MM.1S (cell line): ENCODE data around the gene DYRK1B.

Experiments used
- DNase-seq: peaks from one replicate; pipeline ENCODE4 v3.0.0-alpha.2; 2015
- H2AFZ ChIP-seq: fragments of 300-600 bp; sonication (generic); 2 replicates; pipeline ENCODE4 v1.6.0; 2016; ENCODE audit warnings: antibody characterized with exemption, low read length
- H3F3A ChIP-seq: fragments of 300-600 bp; sonication (generic); 2 replicates; pipeline ENCODE4 v1.6.1; 2016; ENCODE audit warnings: mild to moderate bottlenecking, antibody characterized with exemption, low read length, moderate library complexity, mixed read lengths; ENCODE audit not compliant: insufficient read depth
- H3K27ac ChIP-seq: fragments of 300-600 bp; sonication (generic); 2 replicates; pipeline ENCODE4 v1.5.1; 2016; ENCODE audit warnings: mild to moderate bottlenecking, low read length
- H3K27me3 ChIP-seq: fragments of 300-600 bp; sonication (generic); replicated peaks from 2 replicates; pipeline ENCODE4 v1.6.0; 2016; ENCODE audit warnings: low read length; ENCODE audit not compliant: insufficient read depth
- H3K36me3 ChIP-seq: fragments of 300-600 bp; sonication (generic); replicated peaks from 2 replicates; pipeline ENCODE4 v1.6.1; 2016; ENCODE audit warnings: mild to moderate bottlenecking, low read length, mixed read lengths; ENCODE audit not compliant: insufficient read depth
- H3K4me1 ChIP-seq: fragments of 300-600 bp; sonication (generic); 2 replicates; pipeline ENCODE4 v1.6.1; 2016; ENCODE audit warnings: low read length, mixed read lengths
- H3K4me2 ChIP-seq: fragments of 300-600 bp; sonication (generic); 2 replicates; pipeline ENCODE4 v1.6.0; 2016; ENCODE audit warnings: low read depth, low read length
- H3K4me3 ChIP-seq: fragments of 300-600 bp; sonication (generic); 2 replicates; pipeline ENCODE4 v1.5.1; 2016; ENCODE audit warnings: low read length, mixed read lengths
- H3K79me2 ChIP-seq: fragments of 300-600 bp; sonication (generic); 2 replicates; pipeline ENCODE4 v1.6.1; 2016; ENCODE audit warnings: mixed run types, low read length, mixed read lengths
- H3K9ac ChIP-seq: fragments of 300-600 bp; sonication (generic); 2 replicates; pipeline ENCODE4 v1.6.1; 2016; ENCODE audit warnings: low read length, mixed read lengths
- H3K9me2 ChIP-seq: fragments of 300-600 bp; sonication (generic); replicated peaks from 2 replicates; pipeline ENCODE4 v1.6.1; 2016; ENCODE audit warnings: mild to moderate bottlenecking, low read length, mixed read lengths; ENCODE audit not compliant: insufficient read depth
- H3K9me3 ChIP-seq: fragments of 300-600 bp; sonication (generic); replicated peaks from 2 replicates; pipeline ENCODE4 v1.6.1; 2016; ENCODE audit warnings: mild to moderate bottlenecking, low read length, mixed read lengths; ENCODE audit not compliant: insufficient read depth
- H4K20me1 ChIP-seq: fragments of 300-600 bp; sonication (generic); 2 replicates; pipeline ENCODE4 v1.6.1; 2016; ENCODE audit warnings: mild to moderate bottlenecking, low read length, moderate library complexity, mixed read lengths; ENCODE audit not compliant: insufficient read depth
- CTCF ChIP-seq: fragments of 300-600 bp; sonication (generic); IDR thresholded peaks from 2 replicates; pipeline ENCODE4 v1.5.1; 2016; ENCODE audit warnings: antibody characterized with exemption, low read length, mixed read lengths
- EZH2 ChIP-seq: fragments of 300-600 bp; sonication (generic); optimal IDR thresholded peaks from 2 replicates; pipeline ENCODE3; 2017; ENCODE audit warnings: low read depth, mild to moderate bottlenecking, antibody characterized with exemption, low read length, mixed read lengths
- EZH2phosphoT487 ChIP-seq: fragments of 300-600 bp; sonication (generic); IDR thresholded peaks from 2 replicates; pipeline ENCODE4 v1.6.1; 2018; ENCODE audit warnings: antibody characterized with exemption, low read length

The DYRK1B gene

GRCh38 chr19:39843919-39844793 lies 10.2 kb upstream of the DYRK1B start:
- no peaks in the 10 kb centered on the region for H3K9me3 ChIP-seq
- no peaks in the 10 kb centered on the region for H3K9me2 ChIP-seq
- peaks cover 30% of the 10 kb centered on the region for H3K4me1 ChIP-seq
- H3F3A ChIP-seq = peaks cover 18% of the 10 kb centered on the region
- H3K27ac ChIP-seq = peak overlapping the region; percentile 71; the same call in 1 of the 2 replicates
- H3K9ac ChIP-seq = peak overlapping the region; percentile 95; the same call in 1 of the 2 replicates
- DNase-seq = peak; percentile 72
- no peak overlapping the region for H2AFZ ChIP-seq
- peaks cover 37% of the 10 kb centered on the region; the same call in 1 of the 2 replicates for H4K20me1 ChIP-seq
- peak overlapping the region; percentile 93 for H3K4me2 ChIP-seq
- peaks cover 8% of the 10 kb centered on the region; the same call in 1 of the 2 replicates for H3K36me3 ChIP-seq
- H3K79me2 ChIP-seq = peaks cover 70% of the 10 kb centered on the region
- TF ChIP-seq EZH2 = no peak
- TF ChIP-seq EZH2phosphoT487 = no peak
- TF ChIP-seq CTCF = peak; percentile 67
- H3K4me3 ChIP-seq = peak overlapping the region; percentile 98
- H3K27me3 ChIP-seq = no peaks in the 10 kb centered on the region

- Histone ChIP-seq H3K4me1 (peaks cover 30% of the 10 kb centered on the region), H3K27me3 (no peaks in the 10 kb centered on the region), H3K9me3 (no peaks in the 10 kb centered on the region), H3K9me2 (no peaks in the 10 kb centered on the region), H3F3A (peaks cover 18% of the 10 kb centered on the region), H4K20me1 (peaks cover 37% of the 10 kb centered on the region; the same call in 1 of the 2 replicates), H3K79me2 (peaks cover 83% of the 10 kb centered on the region), H3K9ac (peak overlapping the region; percentile 37; the same call in 1 of the 2 replicates), H3K36me3 (peaks cover 18% of the 10 kb centered on the region), H2AFZ (no peak overlapping the region), H3K4me3 (peak overlapping the region; percentile 51), H3K27ac (peak overlapping the region; percentile 35; the same call in 1 of the 2 replicates), H3K4me2 (peak overlapping the region; percentile 93)
- TF ChIP-seq EZH2phosphoT487 (no peak), CTCF (no peak), EZH2 (no peak)
- DNase-seq = no peak
Observed at GRCh38 chr19:39842693-39843435, 8.9 kb upstream of the DYRK1B start.

GRCh38 chr19:39841041-39841440 lies 7.1 kb upstream of the DYRK1B start:
- H3K27me3 ChIP-seq = no peaks in the 10 kb centered on the region
- H3K4me2 ChIP-seq = no peak overlapping the region
- H3K27ac ChIP-seq = no peak overlapping the region
- H3K36me3 ChIP-seq = peaks cover 32% of the 10 kb centered on the region
- H3K9ac ChIP-seq = no peak overlapping the region
- H3K9me2 ChIP-seq = no peaks in the 10 kb centered on the region
- peaks cover 97% of the 10 kb centered on the region for H3K79me2 ChIP-seq
- peaks cover 23% of the 10 kb centered on the region for H3K4me1 ChIP-seq
- no peak overlapping the region for H2AFZ ChIP-seq
- H3K4me3 ChIP-seq = no peak overlapping the region
- peaks cover 37% of the 10 kb centered on the region; the same call in 1 of the 2 replicates for H4K20me1 ChIP-seq
- peaks cover 18% of the 10 kb centered on the region for H3F3A ChIP-seq
- no peak for TF ChIP-seq CTCF
- TF ChIP-seq EZH2 = no peak
- TF ChIP-seq EZH2phosphoT487 = no peak
- no peaks in the 10 kb centered on the region for H3K9me3 ChIP-seq
- DNase-seq = no peak
